ENCODE measurements around the gene BCL2.
"Not testable (repeated sequence)": the region's sequence is repeated elsewhere in the genome, so short reads cannot be mapped to it uniquely, and the experiment has no call there.

The BCL2 gene

GRCh38 chr18:63319383-63320122 lies at the start of gene BCL2:
Gene BCL2, minus strand, starts transcription at chr18:63319769.
- no peak for DNase-seq (ENCODE audit: low read depth, low spot score)

- no peak for DNase-seq (ENCODE audit: low read depth, low spot score)
These were observed 49.0 kb upstream of the BCL2 start for GRCh38 chr18:63368611-63369010.

- DNase-seq (ENCODE audit: low read depth, low spot score) = peak; percentile 95
These were observed 47.7 kb upstream of the BCL2 start, which contains the start of gene KDSR for GRCh38 chr18:63367053-63367953. Gene KDSR, minus strand, starts transcription at chr18:63367206. Its CDS starts 88 bp downstream, at chr18:63367118.

GRCh38 chr18:63366213-63367052 lies 46.9 kb upstream of the BCL2 start:
- no peak for DNase-seq (ENCODE audit: low read depth, low spot score)

GRCh38 chr18:63365876-63366212 lies 46.3 kb upstream of the BCL2 start:
- DNase-seq (ENCODE audit: low read depth, low spot score) = no peak

- DNase-seq (ENCODE audit: low read depth, low spot score) = no peak
These were observed 44.4 kb upstream of the BCL2 start for GRCh38 chr18:63363951-63364350.

GRCh38 chr18:63363420-63363819 lies 43.9 kb upstream of the BCL2 start:
- DNase-seq (ENCODE audit: low read depth, low spot score) = not testable (repeated sequence)

- no peak for DNase-seq (ENCODE audit: low read depth, low spot score)
These were observed 36.8 kb upstream of the BCL2 start for GRCh38 chr18:63356272-63356896.

GRCh38 chr18:63350230-63350629 lies 30.7 kb upstream of the BCL2 start:
- no peak for DNase-seq (ENCODE audit: low read depth, low spot score)

- DNase-seq (ENCODE audit: low read depth, low spot score) = no peak
These were observed 29.1 kb upstream of the BCL2 start for GRCh38 chr18:63348508-63349136.

GRCh38 chr18:63346480-63347183 lies 27.1 kb upstream of the BCL2 start:
- no peak for DNase-seq (ENCODE audit: low read depth, low spot score)

- DNase-seq (ENCODE audit: low read depth, low spot score) = no peak
These were observed 26.5 kb upstream of the BCL2 start for GRCh38 chr18:63346031-63346430.

- DNase-seq (ENCODE audit: low read depth, low spot score) = no peak
These were observed 25.3 kb upstream of the BCL2 start for GRCh38 chr18:63344918-63345317.

GRCh38 chr18:63344263-63344662 lies 24.7 kb upstream of the BCL2 start:
- DNase-seq (ENCODE audit: low read depth, low spot score) = no peak

- DNase-seq (ENCODE audit: low read depth, low spot score) = no peak
These were observed 22.6 kb upstream of the BCL2 start for GRCh38 chr18:63342206-63342605.

- DNase-seq (ENCODE audit: low read depth, low spot score) = no peak
These were observed 20.4 kb upstream of the BCL2 start for GRCh38 chr18:63339920-63340484.

- no peak for DNase-seq (ENCODE audit: low read depth, low spot score)
These were observed 17.0 kb upstream of the BCL2 start for GRCh38 chr18:63336366-63337099.

GRCh38 chr18:63331105-63331504 lies 11.5 kb upstream of the BCL2 start:
- DNase-seq (ENCODE audit: low read depth, low spot score) = no peak

GRCh38 chr18:63329431-63330145 lies 10.0 kb upstream of the BCL2 start:
- DNase-seq (ENCODE audit: low read depth, low spot score) = no peak

Measured in smooth muscle cell of the brain vasculature (primary cell).